Measurements from ENCODE around the gene NCOA3.

NCOA3 gene

DNA sequence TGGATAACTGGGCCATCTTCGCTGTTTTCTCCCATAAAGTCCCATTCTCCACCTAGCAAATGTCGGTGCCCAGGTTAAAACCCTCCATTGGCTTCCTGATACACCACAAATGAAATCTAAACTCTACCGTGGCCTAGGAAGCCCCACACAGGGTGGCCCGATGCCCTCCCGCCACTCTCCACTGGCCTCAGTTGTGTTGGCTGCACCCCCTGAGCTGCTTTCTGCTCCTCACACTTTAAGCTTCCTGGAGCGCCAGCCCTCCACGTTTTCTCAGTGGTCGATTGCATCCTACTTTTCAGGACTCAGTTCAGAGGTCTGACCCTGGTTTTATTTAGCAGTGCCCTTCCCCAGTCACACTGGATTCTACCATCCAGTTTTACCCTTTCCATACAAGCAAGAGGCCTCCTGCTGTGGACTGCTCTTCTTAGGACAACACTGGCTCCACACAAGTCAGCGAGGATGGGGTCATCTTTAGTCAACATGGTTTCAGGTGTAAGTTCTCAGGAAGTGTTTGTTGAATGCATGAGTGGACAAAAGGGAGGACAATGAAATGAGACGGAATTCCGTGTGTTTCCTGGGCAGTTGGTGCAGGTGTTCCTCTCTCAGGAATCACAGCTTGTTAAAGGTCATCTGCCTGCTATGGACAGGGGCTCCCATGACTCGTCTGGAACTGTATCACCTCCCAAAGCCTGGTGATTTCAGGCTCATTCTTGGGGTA is 159.5 kb downstream of the NCOA3 start:
- H3K36me3 ChIP-seq (ENCODE audit: insufficient read depth, low read depth, low read length): peaks cover 62% of the 10 kb centered on the region

GRCh38 chr20:47661714-47662113 is 160.0 kb downstream of the NCOA3 start:
- Histone ChIP-seq H3K27ac (ENCODE audit: low read length) (no peak overlapping the region), H3K36me3 (ENCODE audit: insufficient read depth, low read depth, low read length) (peaks cover 56% of the 10 kb centered on the region), H3K27me3 (ENCODE audit: insufficient read depth, low read length) (no peaks in the 10 kb centered on the region), H3K4me1 (ENCODE audit: insufficient read depth, low read length) (peaks cover 3% of the 10 kb centered on the region), H3K9ac (ENCODE audit: low read depth, low read length) (no peak overlapping the region), H3K9me3 (ENCODE audit: insufficient read depth, low read depth, low read length) (no peaks in the 10 kb centered on the region), H3K4me3 (ENCODE audit: low read length) (no peak overlapping the region)

More for the DNA sequence above, 159.5 kb downstream of the NCOA3 start:
- Histone ChIP-seq H3K4me3 (ENCODE audit: low read length) (no peak overlapping the region), H3K27me3 (ENCODE audit: insufficient read depth, low read length) (no peaks in the 10 kb centered on the region), H3K27ac (ENCODE audit: low read length) (no peak overlapping the region), H3K9me3 (ENCODE audit: insufficient read depth, low read depth, low read length) (no peaks in the 10 kb centered on the region), H3K4me1 (ENCODE audit: insufficient read depth, low read length) (peaks cover 3% of the 10 kb centered on the region), H3K9ac (ENCODE audit: low read depth, low read length) (no peak overlapping the region)

DNA sequence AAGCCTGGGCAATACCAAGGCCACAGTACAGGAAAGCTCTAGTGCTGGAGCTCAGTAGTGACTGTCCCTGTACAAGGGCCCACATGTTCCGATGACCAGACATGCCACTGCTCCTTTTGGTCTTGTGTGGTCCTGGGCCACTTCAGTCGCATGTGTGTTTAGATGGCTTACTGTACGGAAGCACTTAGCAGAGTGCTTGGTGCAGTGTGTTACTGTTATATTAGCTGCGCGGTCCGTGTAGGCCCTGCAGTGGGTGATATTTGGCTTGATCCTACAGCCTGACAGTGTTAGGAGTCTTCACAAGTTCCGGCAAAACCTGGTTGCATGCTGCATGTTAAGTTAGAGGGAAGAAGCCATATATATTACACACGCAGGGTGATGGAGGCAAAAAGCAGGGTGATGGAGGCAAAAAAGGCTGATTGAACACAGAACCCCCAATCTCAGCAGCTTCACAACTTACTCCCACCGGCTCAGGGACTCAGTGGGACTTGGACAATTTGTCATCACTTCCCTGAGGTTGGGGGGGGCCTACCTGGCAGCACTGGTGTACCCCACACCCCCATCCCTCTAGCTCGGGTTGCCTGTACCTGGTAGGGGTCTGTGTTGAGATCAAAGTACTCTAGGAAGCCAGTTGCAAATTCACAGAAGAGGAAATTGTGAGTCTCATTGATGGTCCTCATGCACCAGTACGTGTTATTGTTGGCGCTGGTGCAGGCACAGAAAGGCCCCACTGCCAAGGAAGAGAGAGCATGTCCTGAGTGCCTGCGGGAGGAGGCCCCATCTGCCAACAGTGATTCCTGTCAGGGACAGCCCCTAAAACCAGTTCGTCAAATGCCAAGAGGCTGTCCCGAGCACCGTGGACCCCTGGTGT is 161.0 kb downstream of the NCOA3 start:
- H3K4me3 ChIP-seq (ENCODE audit: low read length): no peak overlapping the region
- H3K36me3 ChIP-seq (ENCODE audit: insufficient read depth, low read depth, low read length): peaks cover 46% of the 10 kb centered on the region
- H3K4me1 ChIP-seq (ENCODE audit: insufficient read depth, low read length): peaks cover 3% of the 10 kb centered on the region
- no peak overlapping the region for H3K9ac ChIP-seq (ENCODE audit: low read depth, low read length)
- no peaks in the 10 kb centered on the region for H3K9me3 ChIP-seq (ENCODE audit: insufficient read depth, low read depth, low read length)
- no peaks in the 10 kb centered on the region for H3K27me3 ChIP-seq (ENCODE audit: insufficient read depth, low read length)
- no peak overlapping the region for H3K27ac ChIP-seq (ENCODE audit: low read length)

- no peaks in the 10 kb centered on the region for H3K9me3 ChIP-seq (ENCODE audit: insufficient read depth, low read depth, low read length)
- H3K4me1 ChIP-seq (ENCODE audit: insufficient read depth, low read length): peaks cover 3% of the 10 kb centered on the region
- no peak overlapping the region for H3K4me3 ChIP-seq (ENCODE audit: low read length)
- H3K27ac ChIP-seq (ENCODE audit: low read length): no peak overlapping the region
- H3K9ac ChIP-seq (ENCODE audit: low read depth, low read length): no peak overlapping the region
- H3K27me3 ChIP-seq (ENCODE audit: insufficient read depth, low read length): no peaks in the 10 kb centered on the region
- peaks cover 39% of the 10 kb centered on the region for H3K36me3 ChIP-seq (ENCODE audit: insufficient read depth, low read depth, low read length)
Observed at GRCh38 chr20:47663354-47664067, 161.8 kb downstream of the NCOA3 start.

- Histone ChIP-seq H3K36me3 (ENCODE audit: insufficient read depth, low read depth, low read length) (peaks cover 34% of the 10 kb centered on the region), H3K4me1 (ENCODE audit: insufficient read depth, low read length) (peaks cover 3% of the 10 kb centered on the region), H3K4me3 (ENCODE audit: low read length) (no peak overlapping the region), H3K9ac (ENCODE audit: low read depth, low read length) (no peak overlapping the region), H3K27me3 (ENCODE audit: insufficient read depth, low read length) (no peaks in the 10 kb centered on the region), H3K27ac (ENCODE audit: low read length) (no peak overlapping the region), H3K9me3 (ENCODE audit: insufficient read depth, low read depth, low read length) (no peaks in the 10 kb centered on the region)
Observed at GRCh38 chr20:47664068-47664437, 162.4 kb downstream of the NCOA3 start.

DNA sequence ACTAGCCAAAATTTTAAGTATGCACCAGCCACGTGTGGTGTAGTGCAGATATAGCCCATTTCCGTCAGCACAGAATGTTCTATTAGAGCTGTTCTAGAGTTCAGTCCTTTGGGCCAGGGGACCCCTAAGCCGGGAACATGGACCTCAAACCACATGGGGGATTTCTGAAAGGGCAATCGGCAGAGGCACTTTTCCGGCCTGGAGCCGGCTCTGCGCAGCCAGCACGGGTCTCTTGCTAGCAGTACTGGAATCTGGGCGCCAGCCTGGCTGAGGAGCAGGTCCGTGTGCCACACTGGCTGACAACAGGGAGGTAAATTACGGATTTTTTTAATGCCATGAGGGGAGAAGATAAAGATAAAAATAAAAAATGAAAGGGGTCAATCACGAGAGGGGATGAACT is 163.1 kb downstream of the NCOA3 start:
- Histone ChIP-seq H3K36me3 (ENCODE audit: insufficient read depth, low read depth, low read length) (peaks cover 27% of the 10 kb centered on the region), H3K4me3 (ENCODE audit: low read length) (no peak overlapping the region), H3K9ac (ENCODE audit: low read depth, low read length) (no peak overlapping the region)

GRCh38 chr20:47665221-47665991 is 163.7 kb downstream of the NCOA3 start:
- H3K9me3 ChIP-seq (ENCODE audit: insufficient read depth, low read depth, low read length): no peaks in the 10 kb centered on the region
- peaks cover 22% of the 10 kb centered on the region for H3K36me3 ChIP-seq (ENCODE audit: insufficient read depth, low read depth, low read length)
- H3K9ac ChIP-seq (ENCODE audit: low read depth, low read length): no peak overlapping the region
- H3K27me3 ChIP-seq (ENCODE audit: insufficient read depth, low read length): no peaks in the 10 kb centered on the region
- peaks cover 3% of the 10 kb centered on the region for H3K4me1 ChIP-seq (ENCODE audit: insufficient read depth, low read length)
- H3K27ac ChIP-seq (ENCODE audit: low read length): no peak overlapping the region
- no peak overlapping the region for H3K4me3 ChIP-seq (ENCODE audit: low read length)

More for the DNA sequence above, 163.1 kb downstream of the NCOA3 start:
- H3K4me1 ChIP-seq (ENCODE audit: insufficient read depth, low read length): peaks cover 3% of the 10 kb centered on the region
- no peaks in the 10 kb centered on the region for H3K9me3 ChIP-seq (ENCODE audit: insufficient read depth, low read depth, low read length)
- H3K27ac ChIP-seq (ENCODE audit: low read length): no peak overlapping the region
- H3K27me3 ChIP-seq (ENCODE audit: insufficient read depth, low read length): no peaks in the 10 kb centered on the region

DNA sequence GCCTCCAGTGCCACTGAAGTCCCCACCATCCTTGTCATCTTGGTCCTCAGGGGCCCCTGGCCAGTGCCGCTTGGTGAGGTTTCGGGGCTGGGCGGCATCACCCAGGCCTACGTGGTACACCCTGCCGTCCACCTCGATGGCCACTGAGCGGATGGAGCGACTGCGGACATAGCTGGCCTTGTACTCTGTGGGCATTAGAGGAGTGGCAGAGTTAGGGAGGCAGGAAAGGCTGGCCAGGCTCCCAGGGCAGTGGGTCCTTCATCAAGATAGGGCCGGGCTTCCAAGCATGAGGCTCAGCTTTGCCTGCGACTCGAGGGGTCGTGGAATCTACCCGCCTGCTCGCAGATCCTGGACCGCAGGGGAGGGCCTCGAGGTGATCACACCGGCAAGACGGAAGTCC is 164.6 kb downstream of the NCOA3 start:
- H3K36me3 ChIP-seq (ENCODE audit: insufficient read depth, low read depth, low read length): peaks cover 20% of the 10 kb centered on the region

DNA sequence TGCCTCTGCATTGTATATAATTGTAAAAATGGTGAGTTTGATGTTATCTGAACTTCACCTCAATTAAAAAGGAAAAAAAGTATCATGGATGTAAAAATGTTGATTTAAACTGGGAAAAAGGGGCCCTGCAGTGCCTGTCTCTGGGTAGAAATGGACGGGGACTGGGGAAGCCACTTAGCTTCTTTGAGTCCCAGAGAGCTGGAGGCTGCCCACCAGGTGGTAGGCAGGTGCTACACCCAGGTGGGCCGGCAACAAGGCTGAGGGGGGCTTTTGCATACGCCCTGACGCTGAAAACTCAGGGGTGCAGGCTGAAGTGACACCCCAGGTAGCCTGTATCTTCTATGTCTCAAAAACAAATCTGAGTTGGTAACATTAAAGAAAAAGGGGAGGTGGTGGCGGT is 165.4 kb downstream of the NCOA3 start:
- H3K9ac ChIP-seq (ENCODE audit: low read depth, low read length): no peak overlapping the region
- H3K4me1 ChIP-seq (ENCODE audit: insufficient read depth, low read length): peaks cover 3% of the 10 kb centered on the region
- no peak overlapping the region for H3K27ac ChIP-seq (ENCODE audit: low read length)
- peaks cover 12% of the 10 kb centered on the region; the same call in 1 of the 2 replicates for H3K36me3 ChIP-seq (ENCODE audit: insufficient read depth, low read depth, low read length)
- no peaks in the 10 kb centered on the region for H3K27me3 ChIP-seq (ENCODE audit: insufficient read depth, low read length)
- H3K4me3 ChIP-seq (ENCODE audit: low read length): no peak overlapping the region
- no peaks in the 10 kb centered on the region for H3K9me3 ChIP-seq (ENCODE audit: insufficient read depth, low read depth, low read length)

More for the DNA sequence above, 164.6 kb downstream of the NCOA3 start:
- no peak overlapping the region for H3K4me3 ChIP-seq (ENCODE audit: low read length)
- H3K27me3 ChIP-seq (ENCODE audit: insufficient read depth, low read length): no peaks in the 10 kb centered on the region
- no peak overlapping the region for H3K27ac ChIP-seq (ENCODE audit: low read length)
- H3K9me3 ChIP-seq (ENCODE audit: insufficient read depth, low read depth, low read length): no peaks in the 10 kb centered on the region
- no peak overlapping the region for H3K9ac ChIP-seq (ENCODE audit: low read depth, low read length)
- H3K4me1 ChIP-seq (ENCODE audit: insufficient read depth, low read length): peaks cover 3% of the 10 kb centered on the region

DNA sequence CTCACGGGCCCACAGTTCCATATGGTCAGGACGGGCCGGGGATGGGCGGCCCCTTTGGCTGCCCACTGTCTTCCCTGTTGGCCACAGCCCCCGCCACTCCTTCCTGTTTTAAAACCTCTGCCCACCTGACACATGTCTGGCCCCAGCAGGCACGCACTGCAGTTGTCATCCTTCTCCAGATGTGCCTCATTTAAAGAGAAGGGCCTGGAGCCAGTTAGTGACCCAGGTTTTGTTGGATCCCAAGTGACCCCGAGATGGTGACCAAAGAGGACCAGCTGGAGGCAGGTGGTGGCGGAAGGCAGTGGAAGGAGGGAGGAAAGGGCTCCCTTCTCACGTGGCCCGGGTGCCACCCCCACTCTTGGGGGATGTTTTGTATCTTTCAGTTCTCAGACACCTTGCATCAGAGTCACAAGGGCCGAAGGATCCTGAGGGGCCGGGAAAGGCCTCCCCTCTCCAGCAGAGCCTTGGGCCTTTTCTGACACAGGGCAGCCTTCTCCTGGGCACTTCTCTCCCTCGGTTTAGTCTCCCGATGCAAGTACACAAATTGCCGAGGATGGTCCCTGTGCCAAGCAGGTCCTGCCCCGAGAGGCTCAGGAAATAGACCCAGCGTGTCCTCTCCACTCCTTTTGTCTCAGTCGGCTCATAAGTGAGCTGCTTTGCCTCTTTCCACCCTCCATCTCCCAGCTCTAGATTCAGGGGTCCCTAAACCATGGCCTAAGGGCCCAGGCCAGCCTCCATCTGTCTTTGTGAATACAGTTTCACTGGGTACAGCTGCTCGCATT is 166.0 kb downstream of the NCOA3 start:
- peaks cover 3% of the 10 kb centered on the region for H3K4me1 ChIP-seq (ENCODE audit: insufficient read depth, low read length)
- no peak overlapping the region for H3K27ac ChIP-seq (ENCODE audit: low read length)
- H3K36me3 ChIP-seq (ENCODE audit: insufficient read depth, low read depth, low read length): 0 out of 2 replicates have a peak, but pooled peaks cover 6% of the 10 kb centered on the region
- H3K4me3 ChIP-seq (ENCODE audit: low read length): no peak overlapping the region
- H3K9me3 ChIP-seq (ENCODE audit: insufficient read depth, low read depth, low read length): no peaks in the 10 kb centered on the region
- no peaks in the 10 kb centered on the region for H3K27me3 ChIP-seq (ENCODE audit: insufficient read depth, low read length)
- no peak overlapping the region for H3K9ac ChIP-seq (ENCODE audit: low read depth, low read length)
